SIG-M5 treated with dmso at 0.1 percent for 504 hours (cell line): ENCODE measurements around the gene SCT.

Source experiments
- DNase-seq: peaks from one replicate; lab custom pipeline; 2025; ENCODE audit not compliant: unreplicated experiment; lab: John Stamatoyannopoulos, UW

SCT gene

DNA sequence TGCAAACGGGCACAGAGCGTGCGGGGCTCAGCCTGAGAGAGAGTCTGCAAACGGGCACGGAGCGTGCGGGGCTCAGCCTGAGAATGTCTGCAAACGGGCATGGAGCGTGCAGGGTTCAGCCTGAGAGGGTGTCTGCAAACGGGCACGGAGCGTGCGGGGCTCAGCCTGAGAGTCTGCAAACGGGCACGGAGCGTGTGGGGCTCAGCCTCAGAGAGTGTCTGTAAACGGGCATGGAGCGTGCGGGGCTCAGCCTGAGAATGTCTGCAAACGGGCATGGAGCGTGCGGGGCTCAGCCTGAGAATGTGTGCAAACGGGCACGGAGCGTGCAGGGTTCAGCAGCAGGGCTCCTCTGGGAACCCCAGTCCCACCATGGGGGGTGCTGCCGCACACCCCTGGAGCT lies 37.2 kb downstream of the SCT start:
- no peak for DNase-seq

DNA sequence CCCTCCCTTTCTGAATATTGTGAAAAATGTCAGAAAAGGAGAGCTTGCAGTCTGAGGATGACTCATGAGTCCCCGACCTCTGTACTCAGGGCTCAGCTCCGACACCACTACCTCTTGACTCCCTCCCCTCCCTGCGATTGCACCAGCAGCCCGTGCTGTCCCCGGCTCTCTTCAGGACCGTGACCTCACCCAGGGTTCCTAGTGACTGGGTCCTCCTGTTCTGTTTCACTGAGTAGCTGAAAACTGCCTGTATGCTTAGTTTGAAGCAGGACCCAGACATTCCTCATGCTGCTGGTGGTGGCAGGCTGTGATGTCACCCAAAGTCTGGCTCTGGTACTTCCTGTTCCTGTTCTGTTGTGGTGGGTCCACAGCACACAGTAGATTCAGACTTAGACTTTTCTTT lies 39.0 kb downstream of the SCT start:
- peak; percentile 88 for DNase-seq

- DNase-seq = no peak
Measured at GRCh38 chr11:587546-587945, 39.4 kb downstream of the SCT start.

DNA sequence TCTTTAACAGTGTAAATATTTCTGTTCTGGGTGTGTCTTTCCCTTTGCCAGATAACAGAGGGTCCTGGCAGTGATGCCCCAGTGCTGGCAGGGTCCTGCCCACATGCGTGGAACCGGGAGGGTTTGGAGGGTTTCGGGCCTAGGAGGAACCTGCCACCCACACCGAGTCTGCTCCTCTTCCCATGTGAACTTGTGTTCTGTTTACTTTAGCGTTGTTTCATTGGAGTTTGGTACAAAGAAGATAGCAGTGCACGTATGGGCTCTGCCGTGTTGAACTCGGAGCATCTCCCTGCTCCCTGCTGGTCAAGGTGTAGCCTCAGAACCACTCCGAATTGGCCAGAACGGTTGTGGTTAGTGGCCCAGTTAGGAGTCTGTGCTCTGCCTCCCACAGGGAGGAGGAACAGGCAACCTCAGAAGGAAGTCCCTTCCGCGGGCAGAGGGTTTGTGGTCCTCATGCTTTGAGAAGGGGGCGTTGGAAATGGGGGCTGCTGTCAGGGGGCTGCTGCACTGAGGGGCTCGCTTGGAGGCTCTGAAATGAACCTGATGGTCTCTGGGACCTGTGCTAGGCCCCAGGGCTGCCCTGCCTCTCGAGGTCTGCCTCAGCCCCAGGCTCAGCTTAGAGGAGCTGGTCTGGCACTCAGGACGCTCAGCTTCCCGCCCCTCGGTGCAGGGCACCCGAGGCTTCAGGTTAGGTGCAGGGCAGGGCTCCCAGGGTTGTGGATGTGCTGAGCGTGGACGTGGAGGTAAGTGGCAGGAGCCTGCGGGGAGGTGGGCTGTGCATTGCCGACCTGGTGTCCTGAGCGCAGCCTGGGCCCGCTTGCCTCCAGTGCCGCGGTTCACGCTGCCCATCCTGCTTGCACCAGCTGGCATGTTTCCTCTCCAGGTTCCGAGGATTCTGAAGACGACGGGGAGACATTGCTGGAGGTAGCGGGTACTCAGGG lies 40.3 kb downstream of the SCT start:
- no peak for DNase-seq

- DNase-seq = no peak
Measured at GRCh38 chr11:584287-584686, 42.7 kb downstream of the SCT start.

DNA sequence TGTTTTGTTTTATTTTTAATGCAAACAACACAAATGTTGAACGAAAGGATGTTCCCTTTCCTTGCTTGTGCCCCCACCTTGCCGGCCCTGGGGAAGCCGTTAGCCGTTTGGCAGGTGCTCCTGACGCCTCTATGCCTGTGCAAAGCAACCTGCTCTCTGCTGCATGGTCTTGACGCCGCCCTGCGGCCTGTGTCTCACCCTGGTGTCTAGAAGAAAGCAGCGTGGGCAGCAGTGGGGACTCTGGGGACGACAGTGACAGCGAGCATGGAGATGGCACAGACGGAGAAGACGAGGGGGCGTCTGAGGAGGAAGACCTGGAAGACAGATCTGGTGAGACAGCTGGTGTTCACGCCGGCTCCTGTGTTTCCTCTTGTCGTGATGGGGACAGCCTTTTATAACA lies 45.2 kb downstream of the SCT start:
- no peak for DNase-seq

GRCh38 chr11:581342-581741 lies 45.6 kb downstream of the SCT start:
- DNase-seq = no peak

- no peak for DNase-seq
Measured at GRCh38 chr11:579830-580601, 47.0 kb downstream of the SCT start.

DNA sequence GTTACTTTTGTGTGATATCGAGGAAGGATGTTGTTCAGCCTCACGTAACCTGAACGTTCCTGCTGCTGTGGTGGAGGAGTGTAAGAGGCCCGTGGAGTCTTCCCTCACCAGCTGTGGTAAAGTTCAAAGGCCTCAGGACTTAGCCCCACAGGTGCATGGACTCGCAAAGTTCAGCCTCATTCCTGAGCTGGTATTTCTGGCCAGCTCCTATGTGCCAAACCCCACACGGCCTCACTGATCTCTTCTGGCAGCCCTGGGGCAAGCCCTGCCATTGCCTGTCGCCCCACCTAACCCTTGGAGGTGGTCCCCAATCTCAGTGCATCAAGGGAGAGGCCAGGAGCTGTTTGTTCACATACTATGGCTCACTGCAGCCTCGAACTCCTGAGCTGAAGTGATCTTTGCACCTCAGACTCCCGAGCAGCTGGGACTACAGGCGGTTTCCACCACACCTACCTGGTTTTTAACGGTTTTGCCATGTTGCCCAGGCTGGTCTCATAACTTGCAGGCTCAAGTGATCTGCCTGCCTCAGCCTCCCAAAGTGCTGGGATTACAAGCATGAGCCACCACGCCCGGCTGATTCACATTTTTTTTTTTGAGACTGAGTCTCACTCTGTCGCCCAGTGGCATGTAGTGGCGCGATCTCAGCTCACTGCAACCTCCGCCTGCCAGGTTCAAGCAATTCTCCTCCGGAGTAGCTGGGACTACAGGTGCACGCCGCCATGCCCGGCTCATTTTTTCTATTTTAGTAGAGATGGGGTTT lies 48.5 kb downstream of the SCT start:
- DNase-seq = no peak

GRCh38 chr11:577611-577894 lies 49.4 kb downstream of the SCT start:
- no peak for DNase-seq

DNA sequence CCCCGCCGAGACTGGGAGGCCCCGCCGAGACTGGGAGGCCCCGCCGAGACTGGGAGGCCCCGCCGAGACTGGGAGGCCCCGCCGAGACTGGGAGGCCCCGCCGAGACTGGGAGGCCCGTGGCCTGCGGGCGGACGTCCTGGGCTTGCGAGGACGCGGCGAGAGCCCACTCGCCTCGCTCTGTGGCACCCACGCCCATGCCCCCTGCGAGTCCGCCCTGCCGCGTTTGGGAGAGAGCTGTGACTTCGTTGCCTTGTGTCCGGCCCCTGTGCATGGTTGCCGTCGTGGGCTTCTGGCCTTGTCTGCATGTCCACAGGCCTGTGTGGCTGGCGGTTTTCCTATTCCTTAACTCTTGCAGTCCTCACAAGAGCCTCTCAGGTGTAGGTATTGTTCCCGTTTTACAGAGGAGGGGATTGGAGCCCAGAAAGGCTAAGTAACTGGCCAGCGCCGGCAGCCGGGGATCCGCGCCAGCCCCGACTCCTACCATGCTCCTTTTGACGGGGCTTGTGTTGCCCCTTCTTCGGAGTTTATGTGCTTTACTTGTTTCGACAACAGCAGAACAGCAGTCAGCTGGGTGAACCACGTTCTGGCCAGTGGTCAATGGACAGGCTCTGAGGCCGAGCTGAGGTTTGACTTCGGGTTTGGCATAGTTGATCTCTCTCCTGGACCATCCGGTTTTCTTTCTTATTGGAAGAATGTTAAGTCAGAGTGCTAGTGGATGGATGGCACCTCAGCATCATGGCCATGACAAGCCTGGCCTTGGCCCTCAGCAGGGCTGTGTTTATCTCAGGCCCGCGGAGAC lies 50.0 kb downstream of the SCT start:
- DNase-seq = no peak
